ENCODE results near the gene SCGB3A1.

GRCh38 chr5:180591311-180591887 is at the start of gene SCGB3A1:
- no peak for TF ChIP-seq CTCF (IDR thresholded peaks at IDR 0.05)
- no peak for TF ChIP-seq EZH2 (IDR thresholded peaks at IDR 0.05; ENCODE audit: borderline replicate concordance, insufficient read depth, low read depth, low read length, poor library complexity, severe bottlenecking)

Data from B cell (primary cell).